ENCODE measurements around the gene TEC. TPM values are rescaled to one million over a fixed set of nuclear protein-coding genes. Genes with fewer than 3 reads are reported as not detected.

The TEC gene
- total and polyA plus RNA-seq, 9 of the 15 experiments (the other 6 are each of a cell fraction or from before 2014, with no cell fraction given): 5.3 to 14.7 (median 8.8) TPM

DNA sequence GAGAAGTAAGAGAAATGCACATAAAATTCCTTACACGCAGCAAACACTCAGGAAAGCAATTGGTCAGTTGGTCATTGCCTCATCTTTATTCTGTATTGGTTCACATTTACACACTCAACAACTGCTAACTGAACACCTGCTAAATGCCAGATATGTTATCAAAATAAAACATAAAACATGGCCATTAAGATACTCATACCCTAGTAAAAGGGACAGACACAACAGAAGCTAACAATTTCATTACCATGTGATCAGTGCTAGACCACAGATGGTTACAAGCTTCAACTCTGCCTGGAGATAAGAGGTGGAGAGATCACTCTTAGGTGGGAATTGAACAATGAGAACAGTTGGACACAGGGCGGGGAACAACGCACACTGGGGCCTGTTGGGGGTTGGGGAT is 26.2 kb downstream of the TEC start (continued):
- TF ChIP-seq REST (IDR thresholded peaks at IDR 0.05; ENCODE audit: borderline replicate concordance) (no peak; the same call in 1 of the 2 replicates), REST (CRISPR knock-in tag; IDR thresholded peaks at IDR 0.05; ENCODE audit: low read depth) (no peak), THAP7 (CRISPR knock-in tag; IDR thresholded peaks at IDR 0.05) (no peak), HCFC1 (IDR thresholded peaks at IDR 0.05; ENCODE audit: low read depth, low read length) (no peak), POLR2AphosphoS2 (IDR thresholded peaks at IDR 0.05; ENCODE audit: low read length) (no peak), MCM7 (IDR thresholded peaks at IDR 0.05) (no peak), HNRNPK (IDR thresholded peaks at IDR 0.05; ENCODE audit: low read depth, low read length, poor library complexity, severe bottlenecking) (no peak), ZNF318 (IDR thresholded peaks at IDR 0.05; ENCODE audit: borderline replicate concordance in 1 of 2, low read depth in 1 of 2) (no peak), ETV6 (IDR thresholded peaks at IDR 0.05; ENCODE audit: borderline replicate concordance in 1 of 2, low read depth in 2 of 2, low read length in 1 of 2) (no peak), ETV6 (CRISPR knock-in tag; IDR thresholded peaks at IDR 0.05; ENCODE audit: borderline replicate concordance) (no peak), ZNF766 (CRISPR knock-in tag; conservative IDR thresholded peaks at IDR 0.05) (no peak)

Data from K562 (cell line).